NCI-H446 (cell line): ENCODE results near the gene FAM236D.
"Not testable (repeated sequence)": the region's sequence is repeated elsewhere in the genome, so short reads cannot be mapped to it uniquely, and the experiment has no call there.

Experiments
- DNase-seq, 2 experiments: peaks; one replicate each; lab custom pipeline; 2025; lab: John Stamatoyannopoulos, UW

FAM236D gene

DNA sequence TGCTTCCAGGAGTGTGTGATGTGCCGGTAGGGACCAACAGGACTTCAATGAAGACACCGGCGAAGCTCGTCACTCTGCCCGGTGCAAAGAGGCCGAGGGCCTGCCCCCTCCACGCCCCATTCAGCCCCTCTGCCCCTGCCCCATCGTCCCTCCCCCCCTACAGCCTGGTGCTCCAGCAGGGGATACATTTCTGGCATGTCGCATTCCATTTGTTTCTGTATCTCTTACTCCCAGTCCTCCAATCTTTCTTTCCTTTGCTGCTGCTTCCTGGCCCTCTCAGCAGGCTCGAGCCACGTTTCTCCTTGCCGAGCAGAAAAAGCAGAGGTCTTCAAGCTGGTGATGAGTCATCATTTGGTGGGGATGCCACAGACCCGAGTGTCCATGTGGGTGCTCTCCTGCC, at the start of gene FAM236D:
TSS of gene FAM236D (minus strand) at position 101 of the 400 bp plus-strand sequence. CDS start at position 1, 100 bp downstream.
- DNase-seq, result not testable (repeated sequence)

DNA sequence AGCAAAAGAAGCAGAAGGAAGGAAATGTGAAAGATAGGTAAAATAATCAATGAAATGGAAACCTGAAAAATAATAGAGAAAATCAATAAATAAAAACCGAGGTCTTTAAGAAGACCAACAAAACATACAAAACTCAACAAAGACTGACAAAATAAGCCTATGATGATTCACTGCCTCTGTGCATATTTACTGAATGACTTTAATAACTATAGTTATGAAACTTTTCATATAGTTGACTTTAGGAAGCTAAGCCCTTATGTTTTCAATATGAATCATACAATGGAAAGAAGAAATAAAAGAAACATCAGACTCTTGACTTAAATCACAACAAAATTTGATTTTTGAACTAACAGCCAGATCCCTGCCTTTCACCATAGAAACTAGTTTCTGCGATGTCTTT, 29.5 kb upstream of the FAM236D start:
- not testable (repeated sequence) for DNase-seq

DNA sequence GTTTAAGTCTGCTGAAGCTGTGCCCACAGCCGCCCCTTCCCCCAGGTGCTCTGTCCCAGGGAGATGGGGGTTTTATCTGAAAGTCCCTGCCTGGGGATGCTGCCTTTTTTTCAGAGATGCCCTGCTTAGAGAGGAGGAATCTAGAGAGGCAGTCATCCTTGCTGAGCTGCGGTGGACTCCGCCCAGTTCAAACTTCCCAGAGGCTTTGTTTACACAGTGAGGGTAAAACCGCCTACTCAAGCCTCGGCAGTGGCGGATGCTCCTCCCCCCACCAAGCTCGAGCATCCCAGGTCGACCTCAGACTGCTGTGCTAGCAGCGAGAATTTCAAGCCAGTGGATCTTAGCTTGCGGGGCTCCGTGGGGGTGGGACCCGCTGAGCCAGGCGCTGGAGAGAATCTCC, 22.7 kb upstream of the FAM236D start:
- DNase-seq, result not testable (repeated sequence)

DNA sequence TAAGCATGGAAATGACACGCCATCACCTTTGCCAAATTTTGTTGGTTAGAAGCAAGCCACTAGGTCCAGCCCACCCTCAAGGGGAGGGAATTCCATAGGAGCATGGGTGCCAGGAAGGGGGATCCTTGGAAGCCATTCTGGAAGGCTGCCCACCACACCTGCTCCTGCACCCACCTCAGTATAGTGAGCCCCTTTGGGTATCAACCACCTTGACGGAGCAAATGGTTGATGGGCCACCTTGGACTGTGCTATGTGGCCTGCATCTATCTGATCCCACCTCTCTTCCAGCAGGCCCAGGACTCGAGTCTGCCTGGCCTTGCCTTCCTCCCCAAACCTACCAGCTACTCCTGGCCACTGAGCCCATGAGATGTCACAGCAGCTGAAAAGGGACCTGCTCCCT, 17.6 kb downstream of the FAM236D start:
- DNase-seq, result not testable (repeated sequence)

- not testable (repeated sequence) for DNase-seq
These were observed 19.9 kb downstream of the FAM236D start for GRCh38 chrX:72788142-72788541.

- not testable (repeated sequence) for DNase-seq
These were observed 24.0 kb downstream of the FAM236D start for GRCh38 chrX:72783964-72784363.

GRCh38 chrX:72783365-72783936, 24.6 kb downstream of the FAM236D start:
- DNase-seq, result not testable (repeated sequence)

DNA sequence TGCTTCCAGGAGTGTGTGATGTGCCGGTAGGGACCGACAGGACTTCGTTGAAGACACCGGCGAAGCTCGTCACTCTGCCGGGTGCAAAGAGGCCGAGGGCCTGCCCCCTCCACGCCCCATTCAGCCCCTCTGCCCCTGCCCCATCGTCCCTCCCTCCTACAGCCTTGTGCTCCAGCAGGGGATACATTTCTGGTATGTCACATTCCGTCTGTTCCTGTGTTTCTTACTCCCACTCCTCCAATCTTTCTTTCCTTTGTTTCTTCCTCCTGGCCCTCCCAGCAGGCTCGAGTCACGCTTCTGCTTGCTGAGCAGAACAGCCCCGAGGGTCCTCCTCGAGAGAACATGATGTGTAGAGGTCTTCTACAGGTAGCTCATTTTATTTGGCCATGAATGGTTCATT, 25.4 kb downstream of the FAM236D start, which contains the start of gene FAM236B:
TSS of gene FAM236B (minus strand) at position 101 of the 400 bp plus-strand sequence. CDS start at position 1, 100 bp downstream.
- DNase-seq, result not testable (repeated sequence)

DNA sequence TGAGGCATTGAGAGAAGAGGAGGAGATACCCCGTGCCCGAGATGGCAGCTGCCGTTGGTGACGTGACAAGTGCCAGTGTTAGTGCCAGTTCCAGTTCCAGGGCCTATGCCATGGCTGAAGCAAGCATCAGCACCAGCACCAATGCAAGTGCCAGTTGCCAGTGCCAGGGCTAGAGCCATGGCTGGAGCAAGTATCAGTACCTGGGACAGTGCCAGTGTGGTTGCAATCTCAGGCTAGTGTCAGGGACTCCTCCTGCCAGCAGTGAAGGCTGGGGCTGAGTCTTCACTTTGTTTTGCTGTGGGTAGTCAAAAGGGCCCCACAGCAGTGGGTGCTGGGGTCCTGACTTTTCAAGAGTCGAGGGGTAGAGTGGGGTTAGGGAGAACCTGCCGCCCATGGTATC, 29.9 kb downstream of the FAM236D start:
- not testable (repeated sequence) for DNase-seq

- not testable (repeated sequence) for DNase-seq
These were observed 30.6 kb downstream of the FAM236D start for GRCh38 chrX:72777467-72777790.

DNA sequence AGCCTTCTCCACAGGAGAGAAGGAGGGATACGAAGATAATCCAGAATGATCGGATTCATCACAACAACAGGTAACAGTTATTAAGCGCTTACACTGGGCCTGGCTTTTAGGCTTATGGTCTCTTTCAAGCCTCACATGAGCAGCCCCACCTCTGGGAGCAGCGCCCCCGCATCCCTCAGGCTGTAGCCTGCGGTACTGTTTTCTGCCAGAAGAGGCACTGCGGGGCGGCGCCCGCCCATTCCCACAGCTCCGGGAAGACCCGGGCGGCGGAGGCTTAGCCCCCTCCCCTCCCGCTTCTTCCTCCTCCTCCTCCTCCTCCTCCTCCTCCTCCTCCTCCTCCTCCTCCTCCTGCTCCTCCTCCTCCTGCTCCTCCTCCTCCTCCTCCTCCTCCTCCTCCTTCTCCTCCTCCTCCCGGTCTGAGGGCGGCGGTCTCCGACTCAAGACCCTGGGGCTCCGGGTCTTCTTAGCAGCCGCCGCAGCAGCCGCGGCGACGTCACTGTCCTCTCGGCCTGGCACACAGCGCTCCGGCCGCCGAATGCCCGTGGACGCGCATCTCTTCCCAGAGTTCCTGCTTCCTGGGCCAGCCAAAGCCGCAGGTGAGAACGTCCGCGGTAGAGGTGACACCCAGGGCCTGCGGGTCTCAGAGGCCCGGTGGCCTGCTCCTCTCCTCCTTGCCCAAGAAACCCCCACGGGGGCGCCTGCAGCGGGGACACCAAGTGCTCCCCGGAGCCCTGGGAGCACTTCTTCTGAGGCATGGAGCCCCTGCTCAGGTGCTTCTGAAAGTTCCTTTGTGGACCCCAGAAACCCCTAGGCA, 31.1 kb downstream of the FAM236D start, which contains the start of gene DMRTC1B:
TSS of gene DMRTC1B (plus strand) at position 238 of the 814 bp plus-strand sequence. CDS start 68,246 bp downstream, outside the sequence.
- DNase-seq, result not testable (repeated sequence)

DNA sequence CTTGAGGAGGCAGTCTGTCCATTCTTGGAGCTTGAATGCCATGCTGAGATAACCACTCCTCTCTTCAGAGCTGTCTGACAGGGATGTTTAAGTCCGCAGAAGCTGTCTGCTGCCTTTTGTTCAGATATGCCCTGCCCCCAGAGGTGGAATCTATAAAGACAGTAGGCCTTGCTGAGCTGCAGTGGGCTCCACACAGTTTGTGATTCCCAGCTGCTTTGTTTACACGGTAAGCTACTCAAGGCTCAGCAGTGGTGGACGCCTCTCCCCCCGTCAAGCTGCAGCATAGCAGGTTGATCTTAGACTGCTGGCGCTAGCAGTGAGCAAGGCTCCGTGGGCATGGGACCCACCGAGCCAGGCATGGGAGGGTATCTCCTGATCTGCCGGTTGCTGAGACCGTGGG, 47.6 kb downstream of the FAM236D start:
- not testable (repeated sequence) for DNase-seq
